Measurements from ENCODE around the gene KCNAB2.
A peak's percentile ranks its signal among the peaks of the same experiment; 100 is the strongest.

The KCNAB2 gene

DNA sequence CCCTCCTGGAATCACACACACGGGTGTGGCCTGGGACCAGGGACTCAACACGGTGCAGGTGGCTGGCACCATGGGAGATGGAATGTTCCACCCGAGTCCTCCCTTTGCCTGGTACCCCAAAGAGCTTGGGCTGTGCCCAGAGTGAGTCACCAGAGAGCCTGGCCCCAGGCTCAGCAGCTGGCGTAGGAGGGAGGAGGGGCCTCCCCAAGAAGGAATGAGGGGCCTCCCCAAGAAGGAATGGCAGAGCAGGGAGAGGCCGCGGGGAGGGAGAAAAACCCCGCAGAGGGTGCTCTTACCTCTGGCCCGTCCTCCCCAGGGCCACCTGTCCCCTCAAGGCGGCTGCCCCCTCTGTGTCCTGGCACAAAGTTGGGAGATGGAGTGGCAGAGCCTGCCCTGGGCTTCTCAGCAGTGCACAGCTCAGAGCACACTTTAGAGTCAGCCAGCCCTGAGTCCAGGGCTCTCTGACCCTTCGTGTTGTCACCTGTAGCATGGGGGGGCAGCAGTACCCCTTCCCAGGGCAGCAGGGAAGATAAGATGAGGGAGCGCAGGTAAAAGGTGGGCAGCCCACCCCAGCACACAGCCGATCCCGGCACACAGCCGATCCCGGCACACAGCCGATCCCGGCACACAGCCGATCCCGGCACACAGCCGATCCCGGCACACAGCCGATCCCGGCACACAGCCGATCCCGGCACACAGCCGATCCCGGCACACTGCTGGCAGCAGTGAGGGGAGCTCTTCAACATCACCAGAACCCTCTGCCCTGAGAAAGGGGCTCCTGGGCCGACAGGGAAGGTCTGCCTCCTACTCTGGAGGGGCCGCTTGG lies 20.2 kb upstream of the KCNAB2 start:
- H3K9me3 ChIP-seq (ENCODE audit: control insufficient read depth, low read length) = no peaks in the 10 kb centered on the region
- no peaks in the 10 kb centered on the region for H3K27me3 ChIP-seq (ENCODE audit: control insufficient read depth, insufficient read depth, low read length)
- no peaks in the 10 kb centered on the region for H3K36me3 ChIP-seq (ENCODE audit: control insufficient read depth, insufficient read depth, low read length)
- H3K79me2 ChIP-seq = no peaks in the 10 kb centered on the region
- H2AFZ ChIP-seq = peak overlapping the region; percentile 50
- TF ChIP-seq, protein P1, sequence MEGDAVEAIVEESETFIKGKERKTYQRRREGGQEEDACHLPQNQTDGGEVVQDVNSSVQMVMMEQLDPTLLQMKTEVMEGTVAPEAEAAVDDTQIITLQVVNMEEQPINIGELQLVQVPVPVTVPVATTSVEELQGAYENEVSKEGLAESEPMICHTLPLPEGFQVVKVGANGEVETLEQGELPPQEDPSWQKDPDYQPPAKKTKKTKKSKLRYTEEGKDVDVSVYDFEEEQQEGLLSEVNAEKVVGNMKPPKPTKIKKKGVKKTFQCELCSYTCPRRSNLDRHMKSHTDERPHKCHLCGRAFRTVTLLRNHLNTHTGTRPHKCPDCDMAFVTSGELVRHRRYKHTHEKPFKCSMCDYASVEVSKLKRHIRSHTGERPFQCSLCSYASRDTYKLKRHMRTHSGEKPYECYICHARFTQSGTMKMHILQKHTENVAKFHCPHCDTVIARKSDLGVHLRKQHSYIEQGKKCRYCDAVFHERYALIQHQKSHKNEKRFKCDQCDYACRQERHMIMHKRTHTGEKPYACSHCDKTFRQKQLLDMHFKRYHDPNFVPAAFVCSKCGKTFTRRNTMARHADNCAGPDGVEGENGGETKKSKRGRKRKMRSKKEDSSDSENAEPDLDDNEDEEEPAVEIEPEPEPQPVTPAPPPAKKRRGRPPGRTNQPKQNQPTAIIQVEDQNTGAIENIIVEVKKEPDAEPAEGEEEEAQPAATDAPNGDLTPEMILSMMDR (IDR thresholded peaks at IDR 0.05) = no peak
- H3K4me3 ChIP-seq (ENCODE audit: low read depth, low read length) = peak overlapping the region; percentile 44
- no peak overlapping the region for H3K9ac ChIP-seq
- H3K27ac ChIP-seq = no peak overlapping the region
- H3K4me1 ChIP-seq = no peaks in the 10 kb centered on the region
- peak overlapping the region; percentile 82 for H3K4me2 ChIP-seq (ENCODE audit: low read length)

DNA sequence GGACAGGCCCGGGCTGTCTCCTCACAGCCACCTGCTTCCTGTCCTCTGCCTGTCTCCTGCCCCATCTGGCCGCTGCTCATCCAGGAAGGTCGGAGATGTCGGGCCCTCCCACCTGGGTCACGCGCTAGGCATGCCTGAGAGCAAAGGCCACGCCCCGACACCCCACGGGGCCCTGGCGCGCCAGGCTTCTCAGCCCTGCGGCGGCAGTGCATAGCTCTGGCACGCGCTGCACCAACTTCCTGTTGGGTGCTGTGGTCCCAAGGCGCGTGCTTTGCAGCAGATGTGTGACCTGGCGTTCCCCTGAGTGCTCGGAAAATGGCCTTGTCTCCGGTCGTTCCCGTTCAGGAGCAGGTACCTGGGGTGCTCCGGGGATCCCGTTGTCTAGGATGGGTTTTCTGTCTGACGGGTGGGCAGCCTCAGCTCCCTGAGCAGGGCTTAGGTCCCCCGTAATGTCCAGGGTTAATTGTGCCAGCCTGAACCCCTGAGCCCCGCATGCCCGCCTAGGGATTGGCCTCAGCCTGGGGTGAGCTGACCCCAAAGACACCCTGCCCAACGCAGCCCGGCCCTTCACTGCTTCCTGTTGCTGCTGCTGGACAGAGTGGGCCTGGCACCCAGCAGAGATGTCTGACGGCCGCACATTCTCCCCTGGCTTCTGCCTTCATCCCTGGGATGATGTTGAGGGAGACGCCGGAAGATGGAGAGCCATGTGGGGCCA lies 19.4 kb upstream of the KCNAB2 start:
- H3K9ac ChIP-seq = no peak overlapping the region
- TF ChIP-seq, protein P1 (IDR thresholded peaks at IDR 0.05) = no peak
- peak overlapping the region; percentile 44 for H3K4me3 ChIP-seq (ENCODE audit: low read depth, low read length)
- no peaks in the 10 kb centered on the region for H3K27me3 ChIP-seq (ENCODE audit: control insufficient read depth, insufficient read depth, low read length)
- no peaks in the 10 kb centered on the region for H3K79me2 ChIP-seq
- no peaks in the 10 kb centered on the region for H3K9me3 ChIP-seq (ENCODE audit: control insufficient read depth, low read length)
- H3K4me2 ChIP-seq (ENCODE audit: low read length) = peak overlapping the region; percentile 82
- H3K36me3 ChIP-seq (ENCODE audit: control insufficient read depth, insufficient read depth, low read length) = no peaks in the 10 kb centered on the region
- H3K27ac ChIP-seq = no peak overlapping the region
- peak overlapping the region; percentile 50 for H2AFZ ChIP-seq
- H3K4me1 ChIP-seq = no peaks in the 10 kb centered on the region

DNA sequence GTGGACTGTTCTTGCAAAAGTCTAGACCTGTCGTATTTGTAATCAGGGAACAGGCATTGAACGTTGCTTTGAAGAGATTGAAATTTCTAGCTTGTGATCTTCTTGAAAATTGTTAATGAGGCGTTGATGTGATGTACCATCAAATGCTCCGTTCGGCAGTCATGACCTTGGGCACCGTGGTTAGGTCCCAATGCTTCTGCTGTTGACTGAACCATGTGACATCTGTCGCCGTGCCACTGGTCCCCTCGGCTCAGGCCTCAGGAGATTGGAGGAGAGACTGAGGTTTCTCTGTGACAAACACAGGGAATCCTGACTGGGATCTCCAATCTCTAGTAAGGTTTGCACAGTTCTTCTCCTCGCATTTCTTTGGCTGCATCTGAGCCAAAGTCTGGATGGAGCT lies 18.1 kb upstream of the KCNAB2 start:
- H3K4me3 ChIP-seq (ENCODE audit: low read depth, low read length) = no peak overlapping the region

DNA sequence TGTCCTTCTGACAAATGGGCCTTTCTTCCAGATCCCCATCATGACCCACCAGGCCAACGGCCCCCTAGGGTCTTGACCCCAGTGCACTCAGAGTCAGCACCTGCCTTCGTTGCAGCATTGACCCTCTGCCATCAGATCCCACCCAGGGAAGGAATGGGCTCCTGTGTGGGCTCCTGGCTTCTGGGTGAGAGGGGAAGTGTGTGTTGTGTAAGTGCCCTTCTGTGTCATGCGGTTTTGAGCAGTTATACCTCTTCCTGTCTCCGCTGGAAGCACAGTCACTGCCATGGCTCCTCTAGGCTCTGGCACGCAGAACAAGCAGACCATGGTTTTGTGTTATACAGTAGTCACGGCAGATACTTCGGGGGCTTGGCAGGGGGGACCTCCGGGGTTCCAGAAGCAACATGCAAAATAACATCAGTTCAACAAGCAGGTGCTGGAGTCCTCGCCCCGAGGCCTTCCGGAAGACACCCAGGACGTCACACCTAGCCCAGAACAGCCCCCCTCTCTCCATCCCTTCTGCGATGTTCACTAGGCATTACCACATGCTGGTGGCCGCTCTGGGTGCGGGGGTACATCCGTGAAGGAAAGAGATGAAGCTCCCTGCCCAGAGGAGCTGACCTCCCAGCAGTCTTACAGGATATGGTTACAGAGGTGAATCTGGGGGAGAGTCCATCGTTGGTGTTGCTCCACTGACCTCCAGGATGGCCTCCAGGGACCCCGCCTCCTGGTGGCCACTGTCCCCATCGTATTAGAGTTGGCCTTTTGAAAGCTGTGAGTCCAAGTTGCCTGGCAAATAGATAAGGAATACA lies 17.4 kb upstream of the KCNAB2 start:
- no peak overlapping the region for H3K4me3 ChIP-seq (ENCODE audit: low read depth, low read length)
- no peak overlapping the region for H3K4me2 ChIP-seq (ENCODE audit: low read length)
- no peaks in the 10 kb centered on the region for H3K4me1 ChIP-seq
- no peaks in the 10 kb centered on the region for H3K27me3 ChIP-seq (ENCODE audit: control insufficient read depth, insufficient read depth, low read length)
- TF ChIP-seq, protein P1 (IDR thresholded peaks at IDR 0.05) = no peak
- H3K79me2 ChIP-seq = no peaks in the 10 kb centered on the region
- no peaks in the 10 kb centered on the region for H3K9me3 ChIP-seq (ENCODE audit: control insufficient read depth, low read length)
- H3K9ac ChIP-seq = no peak overlapping the region
- H2AFZ ChIP-seq = no peak overlapping the region
- no peak overlapping the region for H3K27ac ChIP-seq
- no peaks in the 10 kb centered on the region for H3K36me3 ChIP-seq (ENCODE audit: control insufficient read depth, insufficient read depth, low read length)

More for the DNA sequence above, 18.1 kb upstream of the KCNAB2 start:
- TF ChIP-seq, protein P1 (IDR thresholded peaks at IDR 0.05) = no peak
- H3K9me3 ChIP-seq (ENCODE audit: control insufficient read depth, low read length) = no peaks in the 10 kb centered on the region
- no peaks in the 10 kb centered on the region for H3K79me2 ChIP-seq
- no peak overlapping the region for H3K27ac ChIP-seq
- no peaks in the 10 kb centered on the region for H3K36me3 ChIP-seq (ENCODE audit: control insufficient read depth, insufficient read depth, low read length)
- H3K27me3 ChIP-seq (ENCODE audit: control insufficient read depth, insufficient read depth, low read length) = no peaks in the 10 kb centered on the region
- H3K4me2 ChIP-seq (ENCODE audit: low read length) = no peak overlapping the region
- H3K9ac ChIP-seq = no peak overlapping the region
- no peak overlapping the region for H2AFZ ChIP-seq
- no peaks in the 10 kb centered on the region for H3K4me1 ChIP-seq

Measured in parathyroid adenoma (tissue), 2 donors.